SU-DHL-6 (cell line): ENCODE results near the gene RBMS3.

Source experiments
- H2AFZ ChIP-seq: fragments of 200-600 bp; sonication (generic); 2 replicates; pipeline ENCODE4 v1.6.1; 2014; ENCODE audit warnings: low read depth, mild to moderate bottlenecking, moderate library complexity, mixed read lengths, antibody characterized with exemption, low read length; ENCODE audit not compliant: severe bottlenecking
- H3F3A ChIP-seq: fragments of 200-600 bp; shearing (Covaris generic); 2 replicates; pipeline ENCODE4 v1.6.0; 2016; ENCODE audit warnings: antibody characterized with exemption, mild to moderate bottlenecking; ENCODE audit not compliant: insufficient read depth
- H3K27ac ChIP-seq: fragments of 200-600 bp; sonication (generic); 2 replicates; pipeline ENCODE4 v1.5.1; 2016; ENCODE audit warnings: low read depth, mild to moderate bottlenecking, low read length, moderate library complexity, mixed read lengths
- H3K27me3 ChIP-seq: fragments of 200-600 bp; sonication (generic), shearing (Covaris generic); 2 replicates; pipeline ENCODE4 v1.6.0; 2014; ENCODE audit warnings: mild to moderate bottlenecking, low read length
- H3K36me3 ChIP-seq: fragments of 200-600 bp; sonication (generic); 2 replicates; pipeline ENCODE4 v1.6.1; 2014; ENCODE audit warnings: mild to moderate bottlenecking, low read length, mixed read lengths
- H3K4me2 ChIP-seq: fragments of 300-600, 200-600 bp; shearing (Covaris generic), sonication (generic); 2 replicates; pipeline ENCODE4 v1.6.0; 2014; ENCODE audit warnings: low read length, low read depth, mild to moderate bottlenecking; ENCODE audit not compliant: poor library complexity, severe bottlenecking
- H3K4me3 ChIP-seq: fragments of 200-600 bp; sonication (generic); 2 replicates; pipeline ENCODE4 v1.5.1; 2014; ENCODE audit warnings: antibody characterized with exemption, low read length, mild to moderate bottlenecking, mixed read lengths; ENCODE audit not compliant: insufficient read depth, poor library complexity, severe bottlenecking
- H3K79me2 ChIP-seq: fragments of 200-600 bp; sonication (generic); 2 replicates; pipeline ENCODE4 v1.6.1; 2014; ENCODE audit warnings: mild to moderate bottlenecking, low read length, moderate library complexity; ENCODE audit not compliant: insufficient read depth
- H3K9ac ChIP-seq: fragments of 200-600 bp; sonication (generic); 2 replicates; pipeline ENCODE4 v1.7.0; 2014; ENCODE audit warnings: mild to moderate bottlenecking, low read length
- H3K9me2 ChIP-seq: fragments of 200-600 bp; sonication (generic); replicated peaks from 2 replicates; pipeline ENCODE4 v1.6.1; 2014; ENCODE audit warnings: low read length; ENCODE audit not compliant: insufficient read depth
- H3K9me3 ChIP-seq: fragments of 200-600 bp; sonication (generic); 2 replicates; pipeline ENCODE4 v1.6.1; 2014; ENCODE audit warnings: low read length, mixed read lengths; ENCODE audit not compliant: insufficient read depth
- H4K20me1 ChIP-seq: fragments of 200-600 bp; sonication (generic); 2 replicates; pipeline ENCODE4 v1.6.1; 2014; ENCODE audit warnings: low read depth, mild to moderate bottlenecking, antibody characterized with exemption, low read length, moderate library complexity, mixed read lengths
- CTCF ChIP-seq: fragments of 200-600 bp; sonication (generic); IDR thresholded peaks from one replicate; pipeline ENCODE4 v1.5.1; 2017; ENCODE audit warnings: antibody characterized with exemption, mild to moderate bottlenecking, low read length, moderate library complexity; ENCODE audit not compliant: insufficient read depth, poor library complexity, severe bottlenecking
- EZH2phosphoT487 ChIP-seq: fragments of 200-600 bp; sonication (generic), shearing (Covaris generic); conservative IDR thresholded peaks from 2 replicates; pipeline ENCODE4 v1.6.1; 2018; ENCODE audit warnings: mild to moderate bottlenecking, antibody characterized with exemption, low read length, moderate library complexity, mixed read lengths

RBMS3 gene

DNA sequence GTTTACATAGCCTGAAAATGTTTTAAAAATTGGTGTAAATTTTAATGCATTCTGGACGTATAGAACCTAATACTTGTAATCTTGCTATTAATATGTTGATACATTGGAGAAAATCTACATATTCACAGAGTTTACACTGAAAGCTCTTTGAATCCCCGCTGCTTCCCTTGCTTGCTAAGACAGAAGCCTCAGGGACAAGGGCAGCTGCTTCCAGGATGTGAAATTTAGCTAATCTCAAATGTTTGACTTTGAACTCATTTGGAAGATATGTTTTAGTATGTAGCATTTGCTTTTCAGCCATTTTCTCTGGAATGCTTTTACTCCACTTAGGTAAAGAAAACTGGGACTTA lies 172.0 kb downstream of the RBMS3 start:
- H3K4me3 ChIP-seq: no peak overlapping the region
- H3K9me3 ChIP-seq: no peaks in the 10 kb centered on the region
- H3K9ac ChIP-seq: no peak overlapping the region
- H3K4me2 ChIP-seq: no peak overlapping the region
- no peaks in the 10 kb centered on the region for H3F3A ChIP-seq
- H2AFZ ChIP-seq: no peak overlapping the region
- TF ChIP-seq EZH2phosphoT487 (no peak), CTCF (no peak)
- H3K27me3 ChIP-seq: no peaks in the 10 kb centered on the region
- H3K36me3 ChIP-seq: no peaks in the 10 kb centered on the region
- no peak overlapping the region for H3K27ac ChIP-seq
- H3K79me2 ChIP-seq: no peaks in the 10 kb centered on the region
- H4K20me1 ChIP-seq: no peaks in the 10 kb centered on the region
- H3K9me2 ChIP-seq: no peaks in the 10 kb centered on the region

DNA sequence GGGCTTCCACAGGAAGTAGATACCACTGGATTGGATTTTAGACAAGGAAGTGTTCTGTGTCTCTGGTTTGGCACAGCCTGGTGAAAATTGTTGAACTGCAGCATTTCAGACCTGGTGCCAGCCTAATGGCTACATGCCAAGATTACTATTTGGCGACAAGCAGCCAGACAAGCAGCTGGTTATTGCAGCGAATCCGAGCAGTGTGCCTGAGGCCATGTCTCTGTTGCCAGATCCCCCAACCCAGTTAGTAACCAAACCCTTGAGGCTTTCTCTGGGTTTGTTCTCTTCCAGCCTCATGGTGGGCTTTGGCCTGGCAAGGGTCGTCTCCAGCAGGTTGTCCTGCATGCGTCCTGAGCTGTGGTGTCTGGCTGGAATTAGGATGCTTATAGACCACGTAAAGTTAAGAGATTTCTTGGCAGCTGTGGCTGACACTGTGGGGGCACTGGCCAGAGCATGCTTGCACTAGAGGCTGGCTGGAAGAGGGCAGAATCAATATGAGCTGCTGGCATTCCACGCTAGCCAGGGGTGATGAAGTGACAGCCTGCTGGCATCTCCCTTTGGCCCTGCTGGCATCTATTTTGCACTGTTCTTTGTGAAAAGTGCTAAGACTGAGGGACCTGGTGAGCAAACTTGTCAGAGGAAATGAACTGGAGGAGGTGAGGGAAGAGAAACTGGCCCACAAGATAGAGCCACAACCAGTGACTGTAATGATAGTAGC lies 172.6 kb downstream of the RBMS3 start:
- Histone ChIP-seq H4K20me1 (no peaks in the 10 kb centered on the region), H3K27me3 (no peaks in the 10 kb centered on the region), H3K4me2 (no peak overlapping the region), H3F3A (no peaks in the 10 kb centered on the region), H3K36me3 (no peaks in the 10 kb centered on the region), H3K79me2 (no peaks in the 10 kb centered on the region), H2AFZ (no peak overlapping the region), H3K4me3 (no peak overlapping the region), H3K9me3 (no peaks in the 10 kb centered on the region), H3K9me2 (no peaks in the 10 kb centered on the region), H3K9ac (no peak overlapping the region), H3K27ac (no peak overlapping the region)
- TF ChIP-seq EZH2phosphoT487 (no peak), CTCF (no peak)

GRCh38 chr3:29454161-29454611 lies 173.3 kb downstream of the RBMS3 start:
- Histone ChIP-seq H3K79me2 (no peaks in the 10 kb centered on the region), H3K27ac (no peak overlapping the region)

More at GRCh38 chr3:29454161-29454611, 173.3 kb downstream of the RBMS3 start:
- TF ChIP-seq EZH2phosphoT487 (no peak), CTCF (no peak)
- no peak overlapping the region for H2AFZ ChIP-seq
- no peaks in the 10 kb centered on the region for H3F3A ChIP-seq
- H3K4me3 ChIP-seq: no peak overlapping the region
- no peak overlapping the region for H3K9ac ChIP-seq
- H3K4me2 ChIP-seq: no peak overlapping the region
- H3K9me2 ChIP-seq: no peaks in the 10 kb centered on the region
- H3K36me3 ChIP-seq: no peaks in the 10 kb centered on the region
- no peaks in the 10 kb centered on the region for H3K27me3 ChIP-seq
- no peaks in the 10 kb centered on the region for H3K9me3 ChIP-seq
- H4K20me1 ChIP-seq: no peaks in the 10 kb centered on the region
